A673 (cell line): ENCODE data around the gene NR2E1.

ENCODE experiments used
- CTCF ChIP-seq: fragments of 300-800, 200-600 bp; sonication (generic); conservative IDR thresholded peaks from 2 replicates; pipeline ENCODE4 v1.5.1; 2017; ENCODE audit warnings: low read depth, mild to moderate bottlenecking, antibody characterized with exemption, low read length, moderate library complexity, mixed read lengths
- EZH2 ChIP-seq: fragments of 200-600 bp; sonication (generic); IDR thresholded peaks from 2 replicates; pipeline ENCODE4 v1.6.1; 2017; ENCODE audit warnings: borderline replicate concordance, low read depth, mild to moderate bottlenecking, mixed read lengths, antibody characterized with exemption, low read length; ENCODE audit not compliant: poor library complexity, severe bottlenecking

- TF ChIP-seq CTCF (no peak), EZH2 (no peak)
Observed at GRCh38 chr6:108193835-108194234, 28.0 kb downstream of the NR2E1 start.
